ENCODE data around the gene BCAS3. TPM values are rescaled to one million over a fixed set of nuclear protein-coding genes. Genes with fewer than 3 reads are reported as not detected.
"Not testable (repeated sequence)": the region's sequence is repeated elsewhere in the genome, so short reads cannot be mapped to it uniquely, and the experiment has no call there.

BCAS3 gene
- total RNA-seq, 1 experiment from 2014 or later = 14.3 TPM

GRCh38 chr17:60935991-60936390, 258.3 kb downstream of the BCAS3 start:
- H3K27me3 ChIP-seq (replicated peaks); DNase-seq (ENCODE audit: low read depth in 1 of 2, low spot score in 2 of 2); H3K4me3 ChIP-seq; H3K9me3 ChIP-seq (replicated peaks); H3K36me3 ChIP-seq; H3K4me1 ChIP-seq (replicated peaks); H3K27ac ChIP-seq: not testable (repeated sequence)

- Histone ChIP-seq H3K4me1 (replicated peaks) (peaks cover 14% of the 10 kb centered on the region), H3K9me3 (replicated peaks) (no peaks in the 10 kb centered on the region), H3K27ac (no peak overlapping the region), H3K4me3 (no peak overlapping the region), H3K36me3 (no peaks in the 10 kb centered on the region), H3K27me3 (replicated peaks) (no peaks in the 10 kb centered on the region)
- no peak for DNase-seq (ENCODE audit: low read depth in 1 of 2, low spot score in 2 of 2)
These were observed 261.7 kb downstream of the BCAS3 start for GRCh38 chr17:60939318-60939717.

- Histone ChIP-seq H3K27ac (peak overlapping the region; percentile 11; the same call in 1 of the 2 replicates), H3K27me3 (replicated peaks) (no peaks in the 10 kb centered on the region), H3K36me3 (no peaks in the 10 kb centered on the region), H3K9me3 (replicated peaks) (no peaks in the 10 kb centered on the region), H3K4me3 (no peak overlapping the region), H3K4me1 (replicated peaks) (peaks cover 14% of the 10 kb centered on the region)
- DNase-seq (ENCODE audit: low read depth in 1 of 2, low spot score in 2 of 2) = peak in 1 of 2 experiments; percentile 64
These were observed 263.4 kb downstream of the BCAS3 start for GRCh38 chr17:60941028-60941427.

GRCh38 chr17:60941571-60941970, 263.9 kb downstream of the BCAS3 start:
- DNase-seq (ENCODE audit: low read depth in 1 of 2, low spot score in 2 of 2) = no peak
- peaks cover 14% of the 10 kb centered on the region for H3K4me1 ChIP-seq (replicated peaks)
- 0 out of 2 replicates have a peak overlapping the region, but pooled peaks have one; percentile 11 for H3K27ac ChIP-seq
- no peaks in the 10 kb centered on the region for H3K9me3 ChIP-seq (replicated peaks)
- H3K27me3 ChIP-seq (replicated peaks) = no peaks in the 10 kb centered on the region
- no peak overlapping the region for H3K4me3 ChIP-seq
- H3K36me3 ChIP-seq = no peaks in the 10 kb centered on the region

- Histone ChIP-seq H3K27ac (no peak overlapping the region), H3K4me1 (replicated peaks) (peaks cover 18% of the 10 kb centered on the region), H3K27me3 (replicated peaks) (no peaks in the 10 kb centered on the region), H3K4me3 (no peak overlapping the region), H3K9me3 (replicated peaks) (no peaks in the 10 kb centered on the region), H3K36me3 (no peaks in the 10 kb centered on the region)
- DNase-seq (ENCODE audit: low read depth in 1 of 2, low spot score in 2 of 2) = no peak
These were observed 267.1 kb downstream of the BCAS3 start for GRCh38 chr17:60944751-60945150.

- Histone ChIP-seq H3K4me1 (replicated peaks) (0 out of 2 replicates have a peak, but pooled peaks cover 4% of the 10 kb centered on the region), H3K4me3 (no peak overlapping the region), H3K27me3 (replicated peaks) (no peaks in the 10 kb centered on the region), H3K9me3 (replicated peaks) (no peaks in the 10 kb centered on the region), H3K36me3 (no peaks in the 10 kb centered on the region), H3K27ac (no peak overlapping the region)
- DNase-seq (ENCODE audit: low read depth in 1 of 2, low spot score in 2 of 2) = peak in 1 of 2 experiments; percentile 16
These were observed 269.4 kb downstream of the BCAS3 start for GRCh38 chr17:60947100-60947499.

GRCh38 chr17:60947543-60947942, 269.9 kb downstream of the BCAS3 start:
- no peaks in the 10 kb centered on the region for H3K27me3 ChIP-seq (replicated peaks)
- no peaks in the 10 kb centered on the region for H3K9me3 ChIP-seq (replicated peaks)
- 0 out of 2 replicates have a peak, but pooled peaks cover 4% of the 10 kb centered on the region for H3K4me1 ChIP-seq (replicated peaks)
- H3K27ac ChIP-seq = no peak overlapping the region
- DNase-seq (ENCODE audit: low read depth in 1 of 2, low spot score in 2 of 2) = no peak
- no peaks in the 10 kb centered on the region for H3K36me3 ChIP-seq
- no peak overlapping the region for H3K4me3 ChIP-seq

- Histone ChIP-seq H3K9me3 (replicated peaks) (no peaks in the 10 kb centered on the region), H3K4me3 (no peak overlapping the region), H3K36me3 (no peaks in the 10 kb centered on the region), H3K4me1 (replicated peaks) (no peaks in the 10 kb centered on the region), H3K27ac (no peak overlapping the region), H3K27me3 (replicated peaks) (no peaks in the 10 kb centered on the region)
- DNase-seq (ENCODE audit: low read depth in 1 of 2, low spot score in 2 of 2) = no peak
These were observed 275.1 kb downstream of the BCAS3 start for GRCh38 chr17:60952747-60953146.

- H3K27me3 ChIP-seq (replicated peaks) = no peaks in the 10 kb centered on the region
- peaks cover 7% of the 10 kb centered on the region; the same call in 1 of the 2 replicates for H3K4me1 ChIP-seq (replicated peaks)
- peak in 1 of 2 experiments; percentile 21 for DNase-seq (ENCODE audit: low read depth in 1 of 2, low spot score in 2 of 2)
- H3K4me3 ChIP-seq = no peak overlapping the region
- no peaks in the 10 kb centered on the region for H3K36me3 ChIP-seq
- no peak overlapping the region for H3K27ac ChIP-seq
- H3K9me3 ChIP-seq (replicated peaks) = no peaks in the 10 kb centered on the region
These were observed 281.4 kb downstream of the BCAS3 start for GRCh38 chr17:60959011-60959410.

- no peak for DNase-seq (ENCODE audit: low read depth in 1 of 2, low spot score in 2 of 2)
- no peaks in the 10 kb centered on the region for H3K27me3 ChIP-seq (replicated peaks)
These were observed 282.0 kb downstream of the BCAS3 start for GRCh38 chr17:60959696-60960095.

GRCh38 chr17:60960398-60961065, 282.9 kb downstream of the BCAS3 start:
- no peaks in the 10 kb centered on the region for H3K36me3 ChIP-seq
- H3K27me3 ChIP-seq (replicated peaks) = no peaks in the 10 kb centered on the region
- H3K27ac ChIP-seq = no peak overlapping the region
- peaks cover 7% of the 10 kb centered on the region; the same call in 1 of the 2 replicates for H3K4me1 ChIP-seq (replicated peaks)
- DNase-seq (ENCODE audit: low read depth in 1 of 2, low spot score in 2 of 2) = no peak
- H3K4me3 ChIP-seq = no peak overlapping the region
- no peaks in the 10 kb centered on the region for H3K9me3 ChIP-seq (replicated peaks)

More at GRCh38 chr17:60959696-60960095, 282.0 kb downstream of the BCAS3 start:
- Histone ChIP-seq H3K4me3 (no peak overlapping the region), H3K36me3 (no peaks in the 10 kb centered on the region), H3K4me1 (replicated peaks) (peaks cover 7% of the 10 kb centered on the region; the same call in 1 of the 2 replicates), H3K27ac (no peak overlapping the region), H3K9me3 (replicated peaks) (no peaks in the 10 kb centered on the region)

- Histone ChIP-seq H3K9me3 (replicated peaks) (no peaks in the 10 kb centered on the region), H3K4me1 (replicated peaks) (peaks cover 7% of the 10 kb centered on the region; the same call in 1 of the 2 replicates), H3K36me3 (no peaks in the 10 kb centered on the region), H3K27me3 (replicated peaks) (no peaks in the 10 kb centered on the region), H3K4me3 (no peak overlapping the region), H3K27ac (no peak overlapping the region)
- no peak for DNase-seq (ENCODE audit: low read depth in 1 of 2, low spot score in 2 of 2)
These were observed 286.5 kb downstream of the BCAS3 start for GRCh38 chr17:60964160-60964559.

GRCh38 chr17:60968266-60968665, 290.6 kb downstream of the BCAS3 start:
- no peaks in the 10 kb centered on the region for H3K36me3 ChIP-seq
- no peak overlapping the region for H3K4me3 ChIP-seq
- no peak overlapping the region for H3K27ac ChIP-seq
- no peaks in the 10 kb centered on the region for H3K4me1 ChIP-seq (replicated peaks)
- H3K27me3 ChIP-seq (replicated peaks) = no peaks in the 10 kb centered on the region
- peaks cover 3% of the 10 kb centered on the region; the same call in 1 of the 2 replicates for H3K9me3 ChIP-seq (replicated peaks)
- no peak for DNase-seq (ENCODE audit: low read depth in 1 of 2, low spot score in 2 of 2)

- H3K27me3 ChIP-seq (replicated peaks) = no peaks in the 10 kb centered on the region
- H3K4me1 ChIP-seq (replicated peaks) = no peaks in the 10 kb centered on the region
- no peak overlapping the region for H3K4me3 ChIP-seq
- H3K27ac ChIP-seq = no peak overlapping the region
- H3K36me3 ChIP-seq = no peaks in the 10 kb centered on the region
- DNase-seq (ENCODE audit: low read depth in 1 of 2, low spot score in 2 of 2) = no peak
- H3K9me3 ChIP-seq (replicated peaks) = peaks cover 3% of the 10 kb centered on the region; the same call in 1 of the 2 replicates
These were observed 291.9 kb downstream of the BCAS3 start for GRCh38 chr17:60969500-60970037.

Measured in SJSA1 (cell line).